Liver (tissue), 9 donors: Measurements from ENCODE around the gene GATA6. TPM values are rescaled to one million over a fixed set of nuclear protein-coding genes. Genes with fewer than 3 reads are reported as not detected.

Experiments
- DNase-seq: peaks from one replicate; pipeline ENCODE4 v3.0.0-alpha.2; 2017; ENCODE audit warnings: low spot score
- H3K27ac ChIP-seq, 2 donors: one replicate each; pipeline ENCODE4 v1.7.0; 2013; ENCODE audit warnings: inconsistent platforms in 2 of 2, low read length in 2 of 2, control low read depth in 1 of 2, low read depth in 1 of 2, mild to moderate bottlenecking in 1 of 2
- H3K27me3 ChIP-seq, 4 donors: one replicate each; pipeline versions ENCODE4 v1.6.1 to v1.7.0; 2013; ENCODE audit warnings: low read length in 3 of 4, inconsistent platforms in 1 of 4, mild to moderate bottlenecking in 1 of 4, moderate library complexity in 1 of 4; ENCODE audit not compliant: control insufficient read depth in 4 of 4, insufficient read depth in 4 of 4
- H3K36me3 ChIP-seq, 4 donors: one replicate each; pipeline versions ENCODE4 v1.6.1 to v1.7.0; 2013; ENCODE audit warnings: low read length in 3 of 4, mild to moderate bottlenecking in 3 of 4, low read depth in 1 of 4, moderate library complexity in 1 of 4; ENCODE audit not compliant: control insufficient read depth in 4 of 4, insufficient read depth in 3 of 4
- H3K4me1 ChIP-seq, 4 donors: one replicate each; pipeline versions ENCODE4 v1.6.1 to v1.7.0; 2013; ENCODE audit warnings: low read length in 3 of 4, mild to moderate bottlenecking in 3 of 4, moderate library complexity in 1 of 4; ENCODE audit not compliant: control insufficient read depth in 4 of 4, insufficient read depth in 4 of 4
- H3K4me3 ChIP-seq, 3 donors: one replicate each; pipeline versions ENCODE4 v1.6.1 to v1.7.0; 2013; ENCODE audit warnings: low read length in 3 of 3, control low read depth in 1 of 3, low read depth in 1 of 3, mild to moderate bottlenecking in 1 of 3
- H3K9ac ChIP-seq, 2 donors: one replicate each; pipeline ENCODE4 v1.7.0; 2013; ENCODE audit warnings: low read length in 2 of 2, mild to moderate bottlenecking in 2 of 2, moderate library complexity in 2 of 2, control low read depth in 1 of 2, low read depth in 1 of 2
- H3K9me3 ChIP-seq, 4 donors: one replicate each; pipeline versions ENCODE4 v1.6.1 to v1.7.0; 2013; ENCODE audit warnings: low read length in 3 of 4; ENCODE audit not compliant: control insufficient read depth in 4 of 4
- EGR1 ChIP-seq, 2 donors: IDR thresholded peaks; 2 replicates each; pipeline ENCODE4 v1.6.1; 2016 to 2018; ENCODE audit warnings: antibody characterized with exemption in 2 of 2, low read depth in 2 of 2
- FOXA1 ChIP-seq: IDR thresholded peaks from 2 replicates; pipeline ENCODE4 v1.6.1; 2016; ENCODE audit warnings: antibody characterized with exemption
- FOXA2 ChIP-seq: IDR thresholded peaks from 2 replicates; pipeline ENCODE4 v1.6.1; 2016; ENCODE audit warnings: antibody characterized with exemption
- GABPA ChIP-seq, 2 donors: IDR thresholded peaks in 1 of 2; conservative IDR thresholded peaks in 1 of 2; 2 replicates each; pipeline ENCODE4 v1.6.1; 2016; ENCODE audit warnings: antibody characterized with exemption in 2 of 2, mild to moderate bottlenecking in 1 of 2, moderate library complexity in 1 of 2
- HNF4A ChIP-seq, 2 donors: conservative IDR thresholded peaks; 2 replicates each; pipeline ENCODE4 v1.6.1; 2016; ENCODE audit warnings: antibody characterized with exemption in 2 of 2, mild to moderate bottlenecking in 2 of 2
- HNF4G ChIP-seq: IDR thresholded peaks from 2 replicates; pipeline ENCODE4 v1.6.1; 2016; ENCODE audit warnings: antibody characterized with exemption
- JUND ChIP-seq, 2 donors: IDR thresholded peaks; 2 replicates each; pipeline ENCODE4 v1.6.1; 2016; ENCODE audit warnings: antibody characterized with exemption in 2 of 2
- MAX ChIP-seq: IDR thresholded peaks from 2 replicates; pipeline ENCODE4 v1.6.1; 2016; ENCODE audit warnings: antibody characterized with exemption
- NR2F2 ChIP-seq: IDR thresholded peaks from 2 replicates; pipeline ENCODE4 v1.6.1; 2016; ENCODE audit warnings: antibody characterized with exemption
- RAD21 ChIP-seq, 2 donors: IDR thresholded peaks; 2 replicates each; pipeline ENCODE4 v1.6.1; 2016; ENCODE audit warnings: antibody characterized with exemption in 2 of 2, mild to moderate bottlenecking in 2 of 2
- RXRA ChIP-seq, 2 donors: IDR thresholded peaks; 2 replicates each; pipeline ENCODE4 v1.6.1; 2017 to 2018; ENCODE audit warnings: antibody characterized with exemption in 2 of 2, mild to moderate bottlenecking in 1 of 2
- SP1 ChIP-seq: IDR thresholded peaks from 2 replicates; pipeline ENCODE4 v1.6.1; 2018; ENCODE audit warnings: antibody characterized with exemption, mild to moderate bottlenecking
- TAF1 ChIP-seq: conservative IDR thresholded peaks from 2 replicates; pipeline ENCODE4 v1.6.1; 2016; ENCODE audit warnings: antibody characterized with exemption, mild to moderate bottlenecking
- YY1 ChIP-seq: IDR thresholded peaks from 2 replicates; pipeline ENCODE4 v1.6.1; 2016; ENCODE audit warnings: antibody characterized with exemption, mild to moderate bottlenecking
- ZBTB33 ChIP-seq: IDR thresholded peaks from 2 replicates; pipeline ENCODE4 v1.6.1; 2016; ENCODE audit warnings: antibody characterized with exemption
- WGBS: extraction: QIAGEN DNeasy Blood & Tissue Kit; methylation state at CpG from one replicate; pipeline ENCODE4 v1.1.7; 2013; 5-methylcytosine and 5-hydroxymethylcytosine counted together
- polyA plus RNA-seq, 2 donors: library from polyadenylated mRNA; stranded (reverse) in 1 of 2; unstranded in 1 of 2; fragments of 200-250 nt in 1 of 2; fragments of >200 nt in 1 of 2; fragmentation: Nextera tagmentation in 1 of 2; extraction: Ambion mirVana in 1 of 2; gene quantifications; one replicate each; pipeline versions ENCODE4 v1.2.1 to v1.2.3, GENCODE V29; 2013 to 2015
- total RNA-seq, 2 donors: library from RNA; depleted of rRNA; stranded (reverse); fragments of >200 nt; gene quantifications; one replicate each; pipeline ENCODE4 v1.2.3, GENCODE V29; 2014
- TF ChIP-seq, protein P1 (sequence below): IDR thresholded peaks from 2 replicates; pipeline ENCODE4 v1.6.1; 2016; ENCODE audit warnings: antibody characterized with exemption, mild to moderate bottlenecking
- TF ChIP-seq, protein P2 (sequence below): fragments of 150-350 bp; IDR thresholded peaks from 2 replicates; pipeline ENCODE4 v1.5.1; 2017; ENCODE audit warnings: improper control_type of control experiment, low read depth, low read length; ENCODE audit not compliant: missing input control
- donor health status: healthy.
- donor health status: healthy.
- donor health status: healthy.
- donor health status: healthy.
- donor health status: healthy.

GATA6 gene
- total and polyA plus RNA-seq, 4 donors = 1.8 to 6.6 (median 4.9) TPM

DNA sequence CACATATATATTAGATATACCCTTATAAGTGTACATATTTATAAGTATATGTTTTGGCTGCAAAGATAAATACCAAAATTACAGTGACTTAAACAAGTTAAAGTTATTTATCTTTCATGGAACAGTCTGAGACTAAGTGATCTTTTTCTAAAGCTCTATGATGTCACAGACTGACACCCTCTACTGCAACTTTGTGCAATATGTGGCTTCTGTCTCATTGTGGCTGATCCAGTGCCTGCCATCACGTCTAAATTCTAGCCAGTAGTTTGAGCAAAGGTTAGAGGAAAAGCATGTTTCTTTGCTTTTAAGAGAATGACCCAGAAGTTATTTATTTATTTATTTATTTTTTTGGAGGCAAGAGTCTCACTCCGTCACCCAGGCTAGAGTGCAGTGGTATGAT is 13.8 kb upstream of the GATA6 start:
- WGBS = 73% methylated on average over 2 of the region's 2 CpGs
- H3K27me3 ChIP-seq = no peaks in the 10 kb centered on the region
- H3K9ac ChIP-seq = no peak overlapping the region
- H3K27ac ChIP-seq = no peak overlapping the region
- no peak for DNase-seq
- no peak overlapping the region for H3K4me3 ChIP-seq
- H3K4me1 ChIP-seq = peaks cover 0 to 3% (median under 1%) of the 10 kb centered on the region in 4 donors
- TF ChIP-seq HNF4A (conservative IDR thresholded peaks at IDR 0.05) (no peak), FOXA2 (no peak), MAX (no peak), HNF4G (no peak), RAD21 (IDR thresholded peaks at IDR 0.05) (no peak), EGR1 (IDR thresholded peaks at IDR 0.05; ENCODE audit: low read depth in 2 of 2) (no peak), YY1 (no peak), ZBTB33 (no peak), FOXA1 (no peak), NR2F2 (no peak), SP1 (no peak), TAF1 (no peak), GABPA (IDR thresholded peaks at IDR 0.05 in 1 of 2, conservative IDR thresholded peaks at IDR 0.05 in 1 of 2) (no peak)
- TF ChIP-seq, protein P1, sequence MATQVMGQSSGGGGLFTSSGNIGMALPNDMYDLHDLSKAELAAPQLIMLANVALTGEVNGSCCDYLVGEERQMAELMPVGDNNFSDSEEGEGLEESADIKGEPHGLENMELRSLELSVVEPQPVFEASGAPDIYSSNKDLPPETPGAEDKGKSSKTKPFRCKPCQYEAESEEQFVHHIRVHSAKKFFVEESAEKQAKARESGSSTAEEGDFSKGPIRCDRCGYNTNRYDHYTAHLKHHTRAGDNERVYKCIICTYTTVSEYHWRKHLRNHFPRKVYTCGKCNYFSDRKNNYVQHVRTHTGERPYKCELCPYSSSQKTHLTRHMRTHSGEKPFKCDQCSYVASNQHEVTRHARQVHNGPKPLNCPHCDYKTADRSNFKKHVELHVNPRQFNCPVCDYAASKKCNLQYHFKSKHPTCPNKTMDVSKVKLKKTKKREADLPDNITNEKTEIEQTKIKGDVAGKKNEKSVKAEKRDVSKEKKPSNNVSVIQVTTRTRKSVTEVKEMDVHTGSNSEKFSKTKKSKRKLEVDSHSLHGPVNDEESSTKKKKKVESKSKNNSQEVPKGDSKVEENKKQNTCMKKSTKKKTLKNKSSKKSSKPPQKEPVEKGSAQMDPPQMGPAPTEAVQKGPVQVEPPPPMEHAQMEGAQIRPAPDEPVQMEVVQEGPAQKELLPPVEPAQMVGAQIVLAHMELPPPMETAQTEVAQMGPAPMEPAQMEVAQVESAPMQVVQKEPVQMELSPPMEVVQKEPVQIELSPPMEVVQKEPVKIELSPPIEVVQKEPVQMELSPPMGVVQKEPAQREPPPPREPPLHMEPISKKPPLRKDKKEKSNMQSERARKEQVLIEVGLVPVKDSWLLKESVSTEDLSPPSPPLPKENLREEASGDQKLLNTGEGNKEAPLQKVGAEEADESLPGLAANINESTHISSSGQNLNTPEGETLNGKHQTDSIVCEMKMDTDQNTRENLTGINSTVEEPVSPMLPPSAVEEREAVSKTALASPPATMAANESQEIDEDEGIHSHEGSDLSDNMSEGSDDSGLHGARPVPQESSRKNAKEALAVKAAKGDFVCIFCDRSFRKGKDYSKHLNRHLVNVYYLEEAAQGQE = no peak
- TF ChIP-seq, protein P2, sequence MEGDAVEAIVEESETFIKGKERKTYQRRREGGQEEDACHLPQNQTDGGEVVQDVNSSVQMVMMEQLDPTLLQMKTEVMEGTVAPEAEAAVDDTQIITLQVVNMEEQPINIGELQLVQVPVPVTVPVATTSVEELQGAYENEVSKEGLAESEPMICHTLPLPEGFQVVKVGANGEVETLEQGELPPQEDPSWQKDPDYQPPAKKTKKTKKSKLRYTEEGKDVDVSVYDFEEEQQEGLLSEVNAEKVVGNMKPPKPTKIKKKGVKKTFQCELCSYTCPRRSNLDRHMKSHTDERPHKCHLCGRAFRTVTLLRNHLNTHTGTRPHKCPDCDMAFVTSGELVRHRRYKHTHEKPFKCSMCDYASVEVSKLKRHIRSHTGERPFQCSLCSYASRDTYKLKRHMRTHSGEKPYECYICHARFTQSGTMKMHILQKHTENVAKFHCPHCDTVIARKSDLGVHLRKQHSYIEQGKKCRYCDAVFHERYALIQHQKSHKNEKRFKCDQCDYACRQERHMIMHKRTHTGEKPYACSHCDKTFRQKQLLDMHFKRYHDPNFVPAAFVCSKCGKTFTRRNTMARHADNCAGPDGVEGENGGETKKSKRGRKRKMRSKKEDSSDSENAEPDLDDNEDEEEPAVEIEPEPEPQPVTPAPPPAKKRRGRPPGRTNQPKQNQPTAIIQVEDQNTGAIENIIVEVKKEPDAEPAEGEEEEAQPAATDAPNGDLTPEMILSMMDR = no peak
- H3K36me3 ChIP-seq = peaks cover 0 to 2% (median 0%) of the 10 kb centered on the region in 4 donors
- no peaks in the 10 kb centered on the region for H3K9me3 ChIP-seq

DNA sequence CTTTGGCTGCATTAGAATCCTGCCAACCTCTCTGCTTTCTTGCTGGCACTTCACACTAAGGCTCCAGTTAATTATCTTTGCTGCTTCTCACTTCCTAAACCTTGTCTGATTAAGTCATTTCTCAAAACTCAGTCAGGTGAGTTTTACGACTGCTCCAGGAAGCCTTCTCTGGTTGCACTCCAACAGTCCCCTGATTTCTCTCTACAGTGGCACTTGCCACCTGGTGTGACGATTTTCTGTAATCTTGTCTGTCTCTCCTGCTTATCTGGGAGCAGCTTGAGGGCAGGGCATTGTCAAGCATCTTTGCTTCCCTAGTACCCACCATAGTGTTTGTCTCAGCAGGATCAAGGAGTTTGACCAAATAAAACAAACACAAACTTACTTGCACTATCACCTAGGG is 10.4 kb upstream of the GATA6 start:
- H3K4me1 ChIP-seq = peaks cover 0 to 4% (median 1%) of the 10 kb centered on the region in 4 donors
- no peak for DNase-seq

More for the DNA sequence above, 10.4 kb upstream of the GATA6 start:
- no peaks in the 10 kb centered on the region for H3K9me3 ChIP-seq
- H3K4me3 ChIP-seq = no peak overlapping the region
- H3K36me3 ChIP-seq = no peaks in the 10 kb centered on the region
- TF ChIP-seq RXRA (IDR thresholded peaks at IDR 0.05) (no peak), JUND (IDR thresholded peaks at IDR 0.05) (no peak), FOXA2 (no peak), HNF4A (conservative IDR thresholded peaks at IDR 0.05) (no peak), RAD21 (IDR thresholded peaks at IDR 0.05) (no peak), TAF1 (no peak)
- no peak overlapping the region for H3K27ac ChIP-seq
- 86% methylated on average over 2 of the region's 2 CpGs for WGBS
- H3K27me3 ChIP-seq = no peaks in the 10 kb centered on the region
- H3K9ac ChIP-seq = no peak overlapping the region
